SU-DHL-6 (cell line): ENCODE data around the gene NOL12.

ENCODE experiments used
- H2AFZ ChIP-seq: fragments of 200-600 bp; sonication (generic); 2 replicates; pipeline ENCODE4 v1.6.1; 2014; ENCODE audit warnings: low read depth, mild to moderate bottlenecking, moderate library complexity, mixed read lengths, antibody characterized with exemption, low read length; ENCODE audit not compliant: severe bottlenecking
- H3F3A ChIP-seq: fragments of 200-600 bp; shearing (Covaris generic); 2 replicates; pipeline ENCODE4 v1.6.0; 2016; ENCODE audit warnings: antibody characterized with exemption, mild to moderate bottlenecking; ENCODE audit not compliant: insufficient read depth
- H3K27ac ChIP-seq: fragments of 200-600 bp; sonication (generic); 2 replicates; pipeline ENCODE4 v1.5.1; 2016; ENCODE audit warnings: low read depth, mild to moderate bottlenecking, low read length, moderate library complexity, mixed read lengths
- H3K27me3 ChIP-seq: fragments of 200-600 bp; sonication (generic), shearing (Covaris generic); 2 replicates; pipeline ENCODE4 v1.6.0; 2014; ENCODE audit warnings: mild to moderate bottlenecking, low read length
- H3K36me3 ChIP-seq: fragments of 200-600 bp; sonication (generic); 2 replicates; pipeline ENCODE4 v1.6.1; 2014; ENCODE audit warnings: mild to moderate bottlenecking, low read length, mixed read lengths
- H3K4me2 ChIP-seq: fragments of 300-600, 200-600 bp; shearing (Covaris generic), sonication (generic); 2 replicates; pipeline ENCODE4 v1.6.0; 2014; ENCODE audit warnings: low read length, low read depth, mild to moderate bottlenecking; ENCODE audit not compliant: poor library complexity, severe bottlenecking
- H3K4me3 ChIP-seq: fragments of 200-600 bp; sonication (generic); 2 replicates; pipeline ENCODE4 v1.5.1; 2014; ENCODE audit warnings: antibody characterized with exemption, low read length, mild to moderate bottlenecking, mixed read lengths; ENCODE audit not compliant: insufficient read depth, poor library complexity, severe bottlenecking
- H3K79me2 ChIP-seq: fragments of 200-600 bp; sonication (generic); 2 replicates; pipeline ENCODE4 v1.6.1; 2014; ENCODE audit warnings: mild to moderate bottlenecking, low read length, moderate library complexity; ENCODE audit not compliant: insufficient read depth
- H3K9ac ChIP-seq: fragments of 200-600 bp; sonication (generic); 2 replicates; pipeline ENCODE4 v1.7.0; 2014; ENCODE audit warnings: mild to moderate bottlenecking, low read length
- H3K9me2 ChIP-seq: fragments of 200-600 bp; sonication (generic); replicated peaks from 2 replicates; pipeline ENCODE4 v1.6.1; 2014; ENCODE audit warnings: low read length; ENCODE audit not compliant: insufficient read depth
- H3K9me3 ChIP-seq: fragments of 200-600 bp; sonication (generic); 2 replicates; pipeline ENCODE4 v1.6.1; 2014; ENCODE audit warnings: low read length, mixed read lengths; ENCODE audit not compliant: insufficient read depth
- H4K20me1 ChIP-seq: fragments of 200-600 bp; sonication (generic); 2 replicates; pipeline ENCODE4 v1.6.1; 2014; ENCODE audit warnings: low read depth, mild to moderate bottlenecking, antibody characterized with exemption, low read length, moderate library complexity, mixed read lengths
- CTCF ChIP-seq: fragments of 200-600 bp; sonication (generic); IDR thresholded peaks from one replicate; pipeline ENCODE4 v1.5.1; 2017; ENCODE audit warnings: antibody characterized with exemption, mild to moderate bottlenecking, low read length, moderate library complexity; ENCODE audit not compliant: insufficient read depth, poor library complexity, severe bottlenecking
- EZH2phosphoT487 ChIP-seq: fragments of 200-600 bp; sonication (generic), shearing (Covaris generic); conservative IDR thresholded peaks from 2 replicates; pipeline ENCODE4 v1.6.1; 2018; ENCODE audit warnings: mild to moderate bottlenecking, antibody characterized with exemption, low read length, moderate library complexity, mixed read lengths

NOL12 gene

DNA sequence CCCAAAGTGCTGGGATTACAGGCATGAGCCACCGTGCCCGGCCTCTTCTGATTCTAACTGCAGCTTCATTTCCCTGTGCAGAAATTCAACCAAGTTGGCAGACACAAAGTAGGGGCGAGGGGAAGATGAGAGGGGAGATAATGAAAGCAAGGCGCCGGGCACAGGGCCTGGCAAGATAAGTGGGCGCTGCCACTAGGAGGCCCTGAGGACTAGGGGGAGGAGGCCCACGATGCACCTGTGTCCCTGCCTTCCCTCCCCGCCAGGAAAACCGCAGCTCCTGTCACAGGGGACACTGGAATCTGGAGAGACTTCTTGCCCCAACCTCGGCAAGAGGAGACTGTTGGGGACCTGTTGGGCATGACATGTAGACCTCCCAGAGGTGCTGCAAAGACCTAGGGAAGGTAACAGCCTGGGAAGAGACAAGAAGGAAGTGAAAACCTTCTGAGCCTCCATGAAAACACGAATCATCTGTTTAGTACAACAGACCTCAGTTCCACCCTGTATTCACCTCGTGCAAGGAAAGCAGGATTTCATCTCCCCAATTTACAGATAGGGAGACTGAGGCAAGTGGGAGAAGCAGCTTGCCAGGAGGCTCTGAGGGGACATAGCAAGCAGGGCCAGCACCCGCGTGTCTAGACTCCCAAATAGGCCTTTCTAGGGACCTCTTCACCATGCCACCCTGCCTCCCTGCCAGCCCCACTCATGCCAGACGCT lies 13.8 kb upstream of the NOL12 start:
- no peaks in the 10 kb centered on the region for H3K27me3 ChIP-seq
- peaks cover 11% of the 10 kb centered on the region for H3F3A ChIP-seq
- H3K79me2 ChIP-seq, result no peaks in the 10 kb centered on the region
- no peak overlapping the region for H3K27ac ChIP-seq
- TF ChIP-seq EZH2phosphoT487 (no peak), CTCF (no peak)
- H3K4me2 ChIP-seq, result no peak overlapping the region
- H3K9ac ChIP-seq, result no peak overlapping the region
- no peaks in the 10 kb centered on the region for H3K9me2 ChIP-seq
- no peaks in the 10 kb centered on the region for H4K20me1 ChIP-seq
- no peaks in the 10 kb centered on the region for H3K36me3 ChIP-seq
- no peak overlapping the region for H2AFZ ChIP-seq
- no peak overlapping the region for H3K4me3 ChIP-seq
- H3K9me3 ChIP-seq, result no peaks in the 10 kb centered on the region

DNA sequence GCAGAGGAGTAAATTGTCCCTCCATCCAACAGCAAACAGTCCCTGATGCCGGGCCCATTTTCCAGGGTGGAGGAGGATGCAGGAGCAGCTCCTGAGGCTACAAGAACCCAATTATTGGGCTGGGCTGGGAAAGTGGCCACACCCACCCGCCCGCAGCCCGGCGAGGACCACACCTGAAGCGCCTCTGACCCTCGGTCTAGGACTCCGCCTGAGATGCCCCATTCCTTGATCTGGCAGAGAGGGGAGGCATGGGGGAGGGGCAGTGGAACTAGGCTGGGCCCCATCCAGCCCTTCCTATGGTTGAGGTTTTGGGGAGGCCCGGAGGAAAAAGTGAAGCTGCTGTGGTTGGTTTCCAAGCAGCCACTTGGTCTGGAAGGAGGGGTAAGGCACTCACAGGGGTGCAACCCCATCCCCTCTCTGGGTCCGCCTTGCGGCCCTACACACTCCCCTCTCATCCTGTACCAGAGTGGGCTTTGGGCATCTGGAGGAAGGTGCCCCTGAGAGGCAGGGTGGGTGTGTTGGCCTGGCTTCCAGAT lies 13.2 kb upstream of the NOL12 start:
- peaks cover 13% of the 10 kb centered on the region for H3F3A ChIP-seq
- H3K4me3 ChIP-seq, result no peak overlapping the region
- H3K9me3 ChIP-seq, result no peaks in the 10 kb centered on the region
- no peaks in the 10 kb centered on the region for H3K9me2 ChIP-seq
- H3K79me2 ChIP-seq, result no peaks in the 10 kb centered on the region
- H3K9ac ChIP-seq, result no peak overlapping the region
- H3K27me3 ChIP-seq, result no peaks in the 10 kb centered on the region
- H4K20me1 ChIP-seq, result no peaks in the 10 kb centered on the region
- TF ChIP-seq EZH2phosphoT487 (no peak), CTCF (no peak)
- H3K4me2 ChIP-seq, result no peak overlapping the region
- no peak overlapping the region for H3K27ac ChIP-seq
- no peak overlapping the region for H2AFZ ChIP-seq
- H3K36me3 ChIP-seq, result no peaks in the 10 kb centered on the region

GRCh38 chr22:37674248-37674647 lies 11.9 kb upstream of the NOL12 start:
- no peaks in the 10 kb centered on the region for H3K79me2 ChIP-seq
- no peaks in the 10 kb centered on the region for H3K9me2 ChIP-seq
- no peak overlapping the region for H3K27ac ChIP-seq
- H3K9ac ChIP-seq, result no peak overlapping the region
- H3K4me2 ChIP-seq, result no peak overlapping the region
- TF ChIP-seq EZH2phosphoT487 (no peak), CTCF (no peak)
- no peaks in the 10 kb centered on the region for H3K9me3 ChIP-seq
- no peaks in the 10 kb centered on the region for H3K27me3 ChIP-seq
- no peak overlapping the region for H2AFZ ChIP-seq
- H4K20me1 ChIP-seq, result no peaks in the 10 kb centered on the region
- H3K4me3 ChIP-seq, result no peak overlapping the region
- H3K36me3 ChIP-seq, result no peaks in the 10 kb centered on the region
- H3F3A ChIP-seq, result peaks cover 13% of the 10 kb centered on the region
